GM19239 (cell line): ENCODE results near the gene DUSP9.

ENCODE experiments used
- DNase-seq: peaks from one replicate; pipeline ENCODE4 v3.0.0; 2011; ENCODE audit warnings: low spot score; ENCODE audit not compliant: insufficient read length
- FAIRE-seq: peaks from 2 replicates; lab custom pipeline; 2011; peaks lifted over from hg19 to GRCh38; lab: Jason Lieb, UNC

Gene DUSP9

DNA sequence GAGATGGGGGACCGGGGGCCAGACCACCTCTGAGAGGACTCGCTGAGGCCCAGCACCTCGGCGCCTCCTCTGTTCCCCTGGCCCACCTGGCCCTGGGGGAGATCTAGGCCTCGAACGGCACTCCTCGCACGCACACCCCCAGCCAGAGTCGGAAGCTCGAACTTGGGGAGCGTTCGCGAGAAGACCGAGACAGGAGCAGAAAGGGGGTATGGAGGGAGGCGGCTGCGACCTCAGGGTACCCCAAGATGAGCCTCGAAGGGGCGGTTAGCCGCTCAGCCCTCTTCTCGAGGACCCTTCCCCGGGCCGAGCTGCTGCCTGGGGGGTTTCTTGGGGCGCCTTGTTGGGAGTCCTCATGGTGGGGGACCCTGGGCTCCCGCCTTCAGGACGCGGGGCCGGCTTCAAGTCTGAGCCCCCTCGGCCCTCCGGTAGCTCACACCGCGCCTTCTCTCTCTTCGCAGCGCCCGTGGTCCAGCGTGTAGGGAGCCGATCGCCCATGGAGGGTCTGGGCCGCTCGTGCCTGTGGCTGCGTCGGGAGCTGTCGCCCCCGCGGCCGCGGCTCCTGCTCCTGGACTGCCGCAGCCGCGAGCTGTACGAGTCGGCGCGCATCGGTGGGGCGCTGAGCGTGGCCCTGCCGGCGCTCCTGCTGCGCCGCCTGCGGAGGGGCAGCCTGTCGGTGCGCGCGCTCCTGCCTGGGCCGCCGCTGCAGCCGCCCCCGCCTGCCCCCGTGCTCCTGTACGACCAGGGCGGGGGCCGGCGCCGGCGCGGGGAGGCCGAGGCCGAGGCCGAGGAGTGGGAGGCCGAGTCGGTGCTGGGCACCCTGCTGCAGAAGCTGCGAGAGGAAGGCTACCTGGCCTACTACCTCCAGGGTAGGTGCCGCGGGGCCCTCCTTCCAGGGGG is 706 bp downstream of the DUSP9 start:
- FAIRE-seq = no peak
- DNase-seq = no peak

DNA sequence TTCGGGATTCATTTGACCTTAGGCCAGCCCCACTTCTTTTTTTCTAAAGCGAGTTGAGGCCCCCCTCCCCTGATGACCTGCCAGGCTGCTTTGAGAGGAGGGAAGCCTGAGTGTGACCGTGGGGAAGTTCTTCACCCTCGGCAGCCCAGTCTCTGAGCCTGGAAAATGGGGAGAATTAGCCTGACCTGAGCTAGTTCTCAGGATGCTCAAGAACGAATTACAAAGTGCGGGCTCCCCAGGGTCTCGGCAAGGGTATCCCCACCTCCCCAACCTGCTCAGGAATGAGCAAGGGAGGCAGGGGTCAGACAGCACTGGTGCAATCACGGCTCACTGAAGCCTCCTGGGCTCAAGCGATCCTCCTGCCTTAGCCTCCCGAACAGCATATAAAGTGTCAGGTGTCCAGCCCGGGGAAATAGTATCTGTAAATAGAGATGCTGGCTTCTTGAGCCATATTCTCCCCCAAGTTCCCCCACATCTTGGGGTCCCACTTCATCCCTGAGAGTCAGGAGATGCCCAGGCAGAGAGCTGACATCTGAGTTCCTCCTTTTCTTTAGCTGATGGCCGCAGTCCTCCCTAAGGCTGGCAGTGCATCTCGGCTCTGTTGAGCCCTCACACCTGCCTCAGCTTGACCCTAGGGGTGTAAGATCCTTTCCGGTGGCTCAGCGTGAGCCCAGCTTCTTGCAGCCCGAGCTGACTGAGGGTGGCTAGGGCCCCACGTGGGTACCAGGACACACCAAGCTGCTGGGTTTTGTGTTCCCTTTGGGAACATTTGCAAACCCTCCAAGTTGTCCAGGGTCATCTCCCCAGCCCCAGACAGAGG is 1.6 kb downstream of the DUSP9 start:
- FAIRE-seq = no peak
- DNase-seq = no peak

GRCh38 chrX:153649178-153649914 is 2.3 kb downstream of the DUSP9 start:
- DNase-seq = peak; percentile 66
- peak; percentile 90 for FAIRE-seq

GRCh38 chrX:153649915-153650782 is 3.1 kb downstream of the DUSP9 start:
- DNase-seq = no peak
- no peak for FAIRE-seq

- FAIRE-seq (no peak), DNase-seq (no peak)
These were observed 4.0 kb downstream of the DUSP9 start for GRCh38 chrX:153650959-153651358.

DNA sequence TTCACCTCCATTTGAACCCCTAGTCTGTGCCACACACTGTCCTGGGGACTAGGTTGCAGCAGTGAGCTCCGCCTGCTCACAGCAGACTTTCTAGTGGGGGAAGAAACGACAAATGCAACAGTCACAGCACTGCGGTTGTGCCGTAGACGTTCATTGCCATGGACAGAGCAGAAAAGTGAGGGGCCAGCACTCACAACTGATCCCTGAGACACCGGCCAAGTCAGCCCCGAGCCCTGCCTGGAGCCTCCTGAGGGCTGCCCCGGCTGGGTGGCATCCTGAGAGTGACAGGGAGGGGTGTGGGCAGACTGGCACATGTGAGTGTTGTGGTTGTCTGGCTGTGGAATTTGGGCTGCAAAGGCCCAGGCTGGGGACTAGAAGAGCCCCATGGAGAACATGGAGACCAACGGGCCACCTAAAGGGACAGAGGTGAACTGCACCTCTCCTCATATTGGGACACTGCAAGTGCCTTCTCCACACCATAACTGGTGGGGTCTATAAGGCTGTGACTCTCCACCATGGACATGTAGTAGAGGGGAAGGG is 4.6 kb downstream of the DUSP9 start:
- FAIRE-seq (no peak), DNase-seq (no peak)

GRCh38 chrX:153653556-153653955 is 6.6 kb downstream of the DUSP9 start:
- DNase-seq = no peak
- FAIRE-seq = no peak

DNA sequence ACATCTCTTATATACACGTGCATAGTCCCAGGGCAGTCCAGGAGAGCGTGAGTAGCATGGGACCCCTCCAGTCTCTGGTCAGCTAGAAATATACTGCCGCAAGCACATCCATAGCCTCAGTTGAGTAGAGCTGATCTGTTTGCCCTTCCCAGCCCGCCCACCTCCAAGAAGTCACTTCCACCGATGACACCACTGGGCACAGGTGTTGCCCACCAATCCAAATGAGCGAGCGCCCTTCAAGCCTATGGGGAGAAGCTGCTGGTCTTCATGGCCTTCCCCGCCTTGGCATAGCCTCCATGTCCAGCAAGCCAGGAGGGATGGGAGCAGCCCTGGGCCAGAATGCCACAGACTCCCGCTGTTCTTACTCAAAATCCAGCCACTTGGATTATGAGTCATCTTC is 10.2 kb downstream of the DUSP9 start:
- no peak for FAIRE-seq
- no peak for DNase-seq

DNA sequence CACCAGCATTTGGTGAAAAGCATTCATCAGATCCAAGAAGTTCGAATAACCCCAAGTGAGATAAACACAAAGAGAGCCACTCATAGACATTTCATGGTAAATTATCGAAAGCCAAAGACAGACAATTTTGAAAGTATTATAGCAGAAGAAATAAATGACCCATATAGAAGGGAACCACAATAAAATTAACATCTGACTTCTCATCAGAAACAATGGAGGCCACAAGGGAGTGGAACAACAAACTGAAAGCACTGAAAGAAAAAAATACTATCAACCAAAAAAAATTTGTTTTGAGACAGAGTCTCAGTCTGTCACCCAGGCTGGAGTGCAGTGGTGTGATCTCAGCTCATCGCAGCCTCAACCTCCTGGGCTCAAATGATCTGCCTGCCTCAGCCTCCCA is 12.3 kb downstream of the DUSP9 start:
- FAIRE-seq = no peak
- no peak for DNase-seq

DNA sequence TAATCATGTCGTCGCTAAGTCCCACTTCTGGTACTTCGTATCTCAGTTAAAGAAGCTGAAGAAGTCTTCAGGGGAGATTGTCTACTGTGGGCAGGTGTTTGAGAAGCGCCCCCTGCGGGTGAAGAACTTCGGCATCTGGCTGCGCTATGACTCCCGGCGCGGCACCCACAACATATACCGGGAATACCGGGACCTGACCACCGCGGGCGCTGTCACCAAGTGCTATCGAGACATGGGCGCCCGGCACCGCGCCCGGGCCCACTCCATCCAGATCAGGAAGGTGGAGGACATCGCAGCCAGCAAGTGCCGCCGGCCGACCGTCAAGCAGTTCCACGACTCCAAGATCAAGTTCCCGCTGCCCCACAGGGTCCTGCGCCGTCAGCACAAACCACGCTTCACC is 15.3 kb downstream of the DUSP9 start:
- DNase-seq (no peak), FAIRE-seq (no peak)

DNA sequence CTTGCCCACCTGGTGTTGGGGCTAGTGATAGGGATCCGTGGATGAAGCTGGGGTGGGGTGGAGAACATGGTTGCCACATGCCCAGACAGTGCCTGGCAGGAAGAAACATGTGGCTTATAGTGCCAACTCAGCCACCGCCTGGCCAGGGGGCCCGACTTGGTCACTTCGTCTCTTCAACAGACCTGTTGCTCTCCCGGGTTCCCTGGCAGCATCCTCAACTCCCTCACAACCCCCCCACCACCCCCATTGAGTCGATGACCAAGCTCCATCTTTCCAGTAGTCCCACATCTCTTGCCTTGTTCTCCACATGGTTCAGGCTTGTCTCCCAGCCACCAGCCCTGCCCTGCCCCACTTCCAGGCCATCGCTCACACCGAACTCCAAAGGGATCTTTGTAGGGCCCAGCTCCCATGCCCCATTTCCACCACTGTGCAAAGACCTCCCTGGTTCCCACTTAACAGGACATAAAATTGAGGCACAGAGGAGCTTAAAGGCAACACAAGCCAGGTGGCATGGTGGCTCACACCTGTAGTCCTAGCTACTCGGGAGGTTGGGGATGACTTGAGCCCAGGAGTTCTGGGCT is 18.8 kb downstream of the DUSP9 start:
- FAIRE-seq (no peak), DNase-seq (no peak)

- DNase-seq (no peak), FAIRE-seq (no peak)
These were observed 20.4 kb downstream of the DUSP9 start for GRCh38 chrX:153667281-153667955.

DNA sequence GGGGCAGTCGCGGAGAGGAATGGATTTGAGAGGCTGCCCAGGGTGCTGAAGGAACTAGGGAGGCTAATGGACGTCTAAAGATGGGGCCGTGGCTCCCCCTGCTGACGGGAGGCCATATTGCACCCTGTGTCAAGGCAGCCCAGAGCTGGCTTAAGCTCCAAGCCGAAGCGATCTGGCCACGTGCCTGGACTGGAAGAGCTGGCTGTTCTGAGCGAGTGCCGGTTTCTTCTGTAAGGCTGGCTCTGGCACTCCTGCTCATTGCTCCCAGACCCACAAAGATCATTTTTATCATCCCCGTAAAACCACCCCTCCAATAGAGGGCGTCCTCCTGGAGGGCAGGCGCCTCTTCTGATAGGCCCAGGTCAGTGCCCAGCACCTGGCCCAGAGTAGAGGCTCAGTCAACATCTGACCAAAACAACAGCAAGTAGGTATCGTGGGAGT is 21.0 kb downstream of the DUSP9 start:
- DNase-seq (peak; percentile 65), FAIRE-seq (peak; percentile 84)

DNA sequence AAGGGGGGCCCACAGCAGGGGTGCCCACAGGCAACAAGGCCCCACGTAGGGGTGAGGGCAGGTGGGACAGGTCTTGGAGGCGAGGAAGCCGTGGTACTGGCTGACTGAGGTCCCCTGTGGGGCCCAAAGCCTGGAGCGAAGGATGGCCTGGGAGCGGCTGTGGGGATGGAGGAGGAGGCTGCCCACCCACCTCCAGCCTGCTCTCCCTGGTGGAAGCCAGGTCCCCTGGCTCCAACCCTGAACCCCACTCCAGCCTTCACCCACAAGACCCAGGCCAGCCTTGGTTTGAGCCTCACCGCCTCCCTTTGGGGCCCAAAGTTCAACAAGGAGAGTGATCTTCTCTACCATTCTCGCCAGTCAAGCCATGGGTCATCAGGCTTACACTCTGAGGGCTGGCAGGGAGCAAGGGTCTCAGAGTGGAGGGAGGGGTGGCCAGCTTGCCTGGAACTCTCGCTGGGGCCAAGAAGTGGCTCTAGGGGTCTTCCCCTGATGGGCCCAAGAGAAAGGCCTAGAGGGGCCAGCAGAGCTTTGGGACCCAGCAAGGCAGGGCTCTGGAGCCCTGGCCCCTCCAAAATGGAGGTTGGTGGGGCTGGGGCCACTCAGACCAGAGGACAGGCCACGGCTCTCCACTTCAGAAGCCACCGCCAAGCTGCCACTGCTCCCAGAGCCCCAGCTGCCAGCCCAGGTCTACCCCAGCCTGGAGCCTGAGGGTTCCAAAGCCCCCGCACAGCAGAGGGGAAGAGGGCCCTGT is 21.6 kb downstream of the DUSP9 start:
- FAIRE-seq (no peak), DNase-seq (no peak)

DNA sequence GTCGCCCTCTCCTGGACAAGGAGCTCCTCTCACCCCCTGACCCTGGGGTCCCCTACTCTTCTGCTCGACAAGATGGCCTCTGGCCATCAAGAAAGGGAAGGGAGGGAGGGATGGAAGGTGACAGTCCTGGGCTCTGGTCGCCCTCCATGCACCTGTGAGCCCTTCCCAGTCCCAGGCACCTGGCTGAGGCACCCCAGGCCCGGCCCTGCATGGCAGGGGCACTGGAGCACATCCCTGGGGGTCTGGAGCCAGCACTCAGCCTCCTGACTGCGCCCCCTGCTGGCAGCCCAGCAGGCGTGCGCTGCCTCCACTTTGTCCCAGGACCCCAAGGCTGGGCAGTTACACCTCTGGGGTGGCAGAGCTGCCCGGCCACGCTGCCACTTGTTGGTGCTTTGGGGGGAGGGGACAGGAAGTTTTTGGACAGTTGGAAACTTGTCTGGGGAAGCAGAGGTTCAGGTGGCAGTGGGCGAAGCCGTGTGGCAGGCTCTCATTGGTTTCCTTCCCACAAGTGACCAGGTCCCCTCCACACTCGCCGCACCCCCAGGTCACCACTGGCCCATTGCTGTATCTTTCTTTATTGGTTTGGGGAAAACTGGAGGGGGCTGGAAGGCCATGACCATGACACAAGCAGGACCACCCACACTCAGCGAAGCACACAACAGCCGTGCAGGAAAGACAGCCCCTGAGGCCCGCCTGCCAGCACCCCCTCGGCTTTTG is 22.3 kb downstream of the DUSP9 start:
- DNase-seq = peak; percentile 72
- FAIRE-seq = no peak

DNA sequence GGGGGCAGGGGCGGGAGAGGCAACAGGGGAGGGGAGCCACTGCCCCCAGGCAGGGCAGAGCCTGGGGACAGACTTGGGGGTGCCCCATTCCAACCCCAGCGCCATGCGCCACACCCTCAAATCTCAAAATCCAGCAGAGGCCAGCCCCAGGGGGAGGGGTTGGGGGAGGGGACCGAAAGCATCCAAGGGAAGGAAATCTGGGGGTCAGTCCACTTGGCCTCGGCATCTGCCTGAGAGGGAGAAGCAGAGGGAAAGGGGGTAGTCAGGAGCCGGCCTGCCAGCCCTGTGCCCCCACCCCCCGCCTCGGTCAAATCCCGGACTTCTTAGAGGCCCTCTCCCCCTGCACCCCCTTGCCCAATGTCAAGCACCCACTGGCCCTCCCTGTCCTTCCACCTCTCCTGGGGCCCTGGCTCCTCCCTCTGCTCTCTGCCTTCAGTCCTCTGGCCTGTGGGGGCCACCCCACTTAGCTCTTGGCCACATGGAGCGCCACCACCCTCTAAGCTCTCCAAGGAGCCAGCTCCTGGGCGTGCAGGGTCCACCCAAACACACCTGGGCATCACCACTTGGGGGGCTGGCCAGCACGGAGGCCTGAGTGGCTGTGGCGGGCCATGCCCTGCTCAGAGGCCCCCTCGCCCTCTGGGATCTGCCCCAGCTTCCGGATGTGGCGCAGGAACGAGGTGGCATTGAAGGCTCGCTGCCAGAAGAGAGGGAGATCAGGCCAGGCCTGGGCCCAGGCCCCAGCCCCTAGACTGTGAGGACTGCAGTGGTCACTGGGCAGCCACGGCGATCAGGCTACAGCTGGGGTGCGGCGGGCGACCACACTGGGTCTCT is 23.1 kb downstream of the DUSP9 start:
- no peak for FAIRE-seq
- DNase-seq = no peak
